Endodermal cell (in vitro differentiated cells): ENCODE data around the gene RGS19. TPM values are rescaled to one million over a fixed set of nuclear protein-coding genes. Genes with fewer than 3 reads are reported as not detected.

Source experiments
- DNase-seq: peaks from one replicate; pipeline ENCODE4 v3.0.0-alpha.2; 2017
- H3K27ac ChIP-seq: 2 replicates; pipeline ENCODE4 v1.5.1; 2013; ENCODE audit warnings: mild to moderate bottlenecking, low read depth, low read length, moderate library complexity
- H3K27me3 ChIP-seq: 2 replicates; pipeline ENCODE4 v1.6.1; 2013; ENCODE audit warnings: mild to moderate bottlenecking, low read length, moderate library complexity; ENCODE audit not compliant: insufficient read depth, control insufficient read depth, poor library complexity, severe bottlenecking
- H3K36me3 ChIP-seq: 2 replicates; pipeline ENCODE4 v1.7.0; 2013; ENCODE audit warnings: mild to moderate bottlenecking, low read length, moderate library complexity; ENCODE audit not compliant: control insufficient read depth, insufficient read depth
- H3K4me1 ChIP-seq: one replicate; pipeline ENCODE4 v1.7.0; 2013; ENCODE audit warnings: low read length; ENCODE audit not compliant: control insufficient read depth, insufficient read depth
- H3K4me3 ChIP-seq: 2 replicates; pipeline ENCODE4 v1.5.1; 2013; ENCODE audit warnings: mild to moderate bottlenecking, low read length, moderate library complexity
- H3K9ac ChIP-seq: 2 replicates; pipeline ENCODE4 v1.6.1; 2013; ENCODE audit warnings: mild to moderate bottlenecking, low read length, moderate library complexity; ENCODE audit not compliant: poor library complexity, severe bottlenecking; ENCODE audit errors: extremely low read depth
- H3K9me3 ChIP-seq: 2 replicates; pipeline ENCODE4 v1.6.1; 2013; ENCODE audit warnings: mild to moderate bottlenecking, low read length, moderate library complexity; ENCODE audit not compliant: control insufficient read depth
- H3K27ac Mint-ChIP-seq: 2 replicates; pipeline ENCODE4 v1.8.0; 2020; ENCODE audit warnings: mixed read lengths
- H3K27me3 Mint-ChIP-seq: 2 replicates; pipeline ENCODE4 v1.8.0; 2021; ENCODE audit warnings: mild to moderate bottlenecking, mixed read lengths; ENCODE audit not compliant: insufficient read depth
- H3K36me3 Mint-ChIP-seq: 2 replicates; pipeline ENCODE4 v1.8.0; 2020; ENCODE audit warnings: low read depth, mixed read lengths
- H3K4me1 Mint-ChIP-seq: 2 replicates; pipeline ENCODE4 v1.8.0; 2020; ENCODE audit warnings: mixed read lengths
- H3K4me3 Mint-ChIP-seq: 2 replicates; pipeline ENCODE4 v1.8.0; 2020; ENCODE audit warnings: mild to moderate bottlenecking, moderate library complexity, mixed read lengths
- H3K9me3 Mint-ChIP-seq: 2 replicates; pipeline ENCODE4 v1.8.0; 2020; ENCODE audit warnings: mild to moderate bottlenecking, mixed read lengths
- CTCF ChIP-seq: fragments of 200-600 bp; sonication (generic); conservative IDR thresholded peaks from 2 replicates; pipeline ENCODE4 v1.5.0; 2021; ENCODE audit warnings: antibody characterized with exemption, mild to moderate bottlenecking
- WGBS, 2 experiments: methylation state at CpG; one replicate each; pipeline versions ENCODE4 v1.1.5 to v1.1.7; 2013; ENCODE audit warnings: missing lambda C conversion rate in 2 of 2, mixed read lengths in 1 of 2; ENCODE audit not compliant: insufficient coverage in 1 of 2, insufficient read length in 1 of 2; 5-methylcytosine and 5-hydroxymethylcytosine counted together
- total RNA-seq, 2 donors: library from RNA; stranded (reverse); fragmentation: NEBNext Ultra II Directional in 1 of 2; extraction: Animal tissue kit (Norgen Biotek cat#: 25700) in 1 of 2; gene quantifications; 2 replicates in 1 of 2; 3 replicates in 1 of 2; pipeline ENCODE4 v1.2.1, GENCODE V29; 2021

The RGS19 gene
- total RNA-seq, 2 donors from 2014 or later, result 14.6 to 15.8 TPM

GRCh38 chr20:64072498-64073063, 6.7 kb downstream of the RGS19 start:
- no peak for TF ChIP-seq CTCF
- H3K9ac ChIP-seq, result no peak overlapping the region
- DNase-seq, result no peak
- no peaks in the 10 kb centered on the region for H3K36me3 ChIP-seq
- no peak overlapping the region for H3K4me3 ChIP-seq
- H3K4me1 ChIP-seq, result no peaks in the 10 kb centered on the region
- H3K9me3 ChIP-seq, result no peaks in the 10 kb centered on the region
- no peaks in the 10 kb centered on the region for H3K27me3 ChIP-seq
- no peak overlapping the region for H3K4me3 Mint-ChIP-seq
- no peaks in the 10 kb centered on the region for H3K9me3 Mint-ChIP-seq
- no peak overlapping the region for H3K27ac Mint-ChIP-seq
- H3K36me3 Mint-ChIP-seq, result peaks cover 4% of the 10 kb centered on the region
- H3K27ac ChIP-seq, result no peak overlapping the region
- no peaks in the 10 kb centered on the region for H3K4me1 Mint-ChIP-seq
- whole genome bisulfite sequencing, 2 experiments, result 86 to 92% methylated on average over 5 to 14 of the region's 14 CpGs
- no peaks in the 10 kb centered on the region for H3K27me3 Mint-ChIP-seq

GRCh38 chr20:64071341-64072332, 7.7 kb downstream of the RGS19 start:
- no peak for TF ChIP-seq CTCF
- H3K27me3 ChIP-seq, result no peaks in the 10 kb centered on the region
- H3K27ac ChIP-seq, result no peak overlapping the region
- H3K36me3 Mint-ChIP-seq, result peaks cover 4% of the 10 kb centered on the region
- H3K4me1 Mint-ChIP-seq, result no peaks in the 10 kb centered on the region
- DNase-seq, result no peak
- H3K27me3 Mint-ChIP-seq, result no peaks in the 10 kb centered on the region
- H3K4me1 ChIP-seq, result no peaks in the 10 kb centered on the region
- no peak overlapping the region for H3K9ac ChIP-seq
- no peaks in the 10 kb centered on the region for H3K36me3 ChIP-seq
- no peak overlapping the region for H3K4me3 ChIP-seq
- H3K27ac Mint-ChIP-seq, result no peak overlapping the region
- H3K9me3 Mint-ChIP-seq, result no peaks in the 10 kb centered on the region
- WGBS, 2 experiments, result 93 to 95% methylated on average over 15 to 30 of the region's 30 CpGs
- H3K4me3 Mint-ChIP-seq, result no peak overlapping the region
- H3K9me3 ChIP-seq, result no peaks in the 10 kb centered on the region

- WGBS, 2 experiments, result 95 to 96% methylated on average over 24 to 31 of the region's 31 CpGs
- no peaks in the 10 kb centered on the region for H3K27me3 Mint-ChIP-seq
- no peak for TF ChIP-seq CTCF
- H3K36me3 ChIP-seq, result no peaks in the 10 kb centered on the region
- H3K4me1 Mint-ChIP-seq, result peaks cover 6% of the 10 kb centered on the region
- no peak overlapping the region for H3K27ac Mint-ChIP-seq
- no peak overlapping the region for H3K27ac ChIP-seq
- no peaks in the 10 kb centered on the region for H3K27me3 ChIP-seq
- no peaks in the 10 kb centered on the region for H3K9me3 Mint-ChIP-seq
- H3K9me3 ChIP-seq, result no peaks in the 10 kb centered on the region
- no peak overlapping the region for H3K9ac ChIP-seq
- no peaks in the 10 kb centered on the region for H3K4me1 ChIP-seq
- no peak overlapping the region for H3K4me3 Mint-ChIP-seq
- no peak for DNase-seq
- H3K36me3 Mint-ChIP-seq, result peaks cover 4% of the 10 kb centered on the region
- H3K4me3 ChIP-seq, result no peak overlapping the region
Measured at GRCh38 chr20:64070244-64070993, 8.9 kb downstream of the RGS19 start.
